ENCODE results near the gene ADD1. TPM values are rescaled to one million over a fixed set of nuclear protein-coding genes. Genes with fewer than 3 reads are reported as not detected.

ADD1 gene
- total and polyA plus RNA-seq, 2 of the 13 experiments (the other 11 are each of a cell fraction or from before 2014, with no cell fraction given) = 73.9 to 122 TPM

DNA sequence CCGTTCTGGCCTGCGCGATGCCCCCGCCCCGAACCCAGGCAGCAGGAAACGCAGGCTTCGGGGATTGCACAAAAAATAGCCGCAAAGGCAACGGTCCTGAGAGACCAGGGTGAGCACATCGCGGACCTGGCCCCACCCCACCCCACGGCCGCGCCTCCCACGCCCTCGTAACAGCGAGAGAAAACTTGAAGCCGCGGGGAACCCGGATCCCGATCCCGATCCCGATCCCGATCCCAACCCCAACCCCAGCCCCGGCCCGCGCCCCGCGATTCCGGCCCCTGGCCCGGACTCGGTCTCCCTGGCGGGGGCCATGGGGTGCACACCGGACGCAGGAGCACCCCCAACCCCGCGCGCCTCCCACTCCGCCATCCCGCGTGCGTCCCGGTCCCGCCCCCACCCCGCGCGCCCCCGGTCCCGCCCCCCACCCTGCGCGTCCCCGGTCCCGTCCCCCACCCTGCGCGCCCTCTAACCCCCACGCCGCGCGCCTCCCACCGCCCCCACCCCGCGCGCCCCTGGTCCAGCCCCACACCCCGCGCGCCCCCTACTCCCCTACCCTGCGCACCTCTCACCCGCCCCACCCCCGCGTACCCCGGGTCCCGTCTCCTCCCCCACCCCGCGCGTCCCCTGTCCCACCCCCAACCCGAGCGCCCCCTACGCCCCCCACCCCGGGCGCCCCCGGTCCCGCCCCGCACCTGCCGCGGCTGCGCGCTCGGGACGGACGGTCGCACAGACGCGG lies 90.6 kb downstream of the ADD1 start:
- DNase-seq (ENCODE audit: low spot score) = no peak

More for the DNA sequence above, 90.6 kb downstream of the ADD1 start:
- Histone ChIP-seq H3K4me2 (ENCODE audit: low read depth, low read length) (peak overlapping the region; percentile 66), H2AFZ (ENCODE audit: low read length) (no peak overlapping the region), H3K9me3 (ENCODE audit: low read length) (no peaks in the 10 kb centered on the region), H3K9ac (ENCODE audit: insufficient read depth, low read depth, low read length) (peak overlapping the region; percentile 90), H3K27me3 (ENCODE audit: control insufficient read depth in 1 of 2, insufficient read depth in 2 of 2, low read length in 2 of 2) (no peaks in the 10 kb centered on the region; a peak in 1 of 5 replicates), H3K79me2 (ENCODE audit: insufficient read depth, low read length) (peaks cover 10% of the 10 kb centered on the region), H3K27ac (ENCODE audit: extremely low read length, insufficient read depth, low read length) (no peak overlapping the region), H3K4me3 (replicated peaks in 1 of 3; ENCODE audit: insufficient read depth in 1 of 3, low read depth in 2 of 3, low read length in 3 of 3) (peak overlapping the region; percentile 97 to 98 (median 98); a peak in 4 of 6 replicates), H3K4me1 (ENCODE audit: insufficient read depth, low read length) (peaks cover 49% of the 10 kb centered on the region), H3K36me3 (replicated peaks in 1 of 2; ENCODE audit: control insufficient read depth in 1 of 2, insufficient read depth in 2 of 2, low read length in 2 of 2) (peaks cover 10 to 19% of the 10 kb centered on the region in 2 experiments; a peak in 3 of 5 replicates), H4K20me1 (ENCODE audit: insufficient read depth, low read length) (peaks cover 17% of the 10 kb centered on the region; the same call in 1 of the 2 replicates)
- in situ Hi-C loops (cut with HindIII; ENCODE audit: extremely low pct_ligation_motif_present, low pct_unique_long_range_greater_than_20kb) = no loop called here
- no TSS peak for BruUV-seq (replicated peaks)
- ChIA-PET POLR2A (no interaction called here), CTCF (ENCODE audit: low intra/inter-chr PET ratio, low total read pairs) (interaction anchor here (1.6 kb wide), 1 partner anchor 21 kb away, joined by 5 read pairs; no protein-coding TSS in a partner anchor)
- ATAC-seq = no peak
- TF ChIP-seq HOXA3 (CRISPR knock-in tag; IDR thresholded peaks at IDR 0.05) (peak; percentile 41; the same call in 1 of the 2 replicates), HES4 (CRISPR knock-in tag; IDR thresholded peaks at IDR 0.05; ENCODE audit: borderline replicate concordance) (0 out of 2 replicates have a peak, but pooled peaks have one; percentile 23), DNMT1 (CRISPR knock-in tag; IDR thresholded peaks at IDR 0.05) (no peak), JUND (CRISPR knock-in tag; IDR thresholded peaks at IDR 0.05) (no peak), AGO1 (IDR thresholded peaks at IDR 0.05; ENCODE audit: low read depth, low read length, poor library complexity, severe bottlenecking) (peak; percentile 47), MAZ (IDR thresholded peaks at IDR 0.05; ENCODE audit: borderline replicate concordance, low read depth, low read length) (no peak), MAZ (CRISPR knock-in tag; IDR thresholded peaks at IDR 0.05; ENCODE audit: low read depth) (0 out of 2 replicates have a peak, but pooled peaks have one; percentile 8), SAP130 (CRISPR knock-in tag; IDR thresholded peaks at IDR 0.05; ENCODE audit: low read depth) (peak; percentile 11; the same call in 1 of the 2 replicates), SIN3A (IDR thresholded peaks at IDR 0.05; ENCODE audit: borderline replicate concordance, low read depth, low read length) (0 out of 2 replicates have a peak, but pooled peaks have one; percentile 6)
- TF ChIP-seq, protein P1, sequence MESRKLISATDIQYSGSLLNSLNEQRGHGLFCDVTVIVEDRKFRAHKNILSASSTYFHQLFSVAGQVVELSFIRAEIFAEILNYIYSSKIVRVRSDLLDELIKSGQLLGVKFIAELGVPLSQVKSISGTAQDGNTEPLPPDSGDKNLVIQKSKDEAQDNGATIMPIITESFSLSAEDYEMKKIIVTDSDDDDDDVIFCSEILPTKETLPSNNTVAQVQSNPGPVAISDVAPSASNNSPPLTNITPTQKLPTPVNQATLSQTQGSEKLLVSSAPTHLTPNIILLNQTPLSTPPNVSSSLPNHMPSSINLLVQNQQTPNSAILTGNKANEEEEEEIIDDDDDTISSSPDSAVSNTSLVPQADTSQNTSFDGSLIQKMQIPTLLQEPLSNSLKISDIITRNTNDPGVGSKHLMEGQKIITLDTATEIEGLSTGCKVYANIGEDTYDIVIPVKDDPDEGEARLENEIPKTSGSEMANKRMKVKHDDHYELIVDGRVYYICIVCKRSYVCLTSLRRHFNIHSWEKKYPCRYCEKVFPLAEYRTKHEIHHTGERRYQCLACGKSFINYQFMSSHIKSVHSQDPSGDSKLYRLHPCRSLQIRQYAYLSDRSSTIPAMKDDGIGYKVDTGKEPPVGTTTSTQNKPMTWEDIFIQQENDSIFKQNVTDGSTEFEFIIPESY (CRISPR knock-in tag; IDR thresholded peaks at IDR 0.05) = 0 out of 2 replicates have a peak, but pooled peaks have one; percentile 1
- TF ChIP-seq, protein P2, sequence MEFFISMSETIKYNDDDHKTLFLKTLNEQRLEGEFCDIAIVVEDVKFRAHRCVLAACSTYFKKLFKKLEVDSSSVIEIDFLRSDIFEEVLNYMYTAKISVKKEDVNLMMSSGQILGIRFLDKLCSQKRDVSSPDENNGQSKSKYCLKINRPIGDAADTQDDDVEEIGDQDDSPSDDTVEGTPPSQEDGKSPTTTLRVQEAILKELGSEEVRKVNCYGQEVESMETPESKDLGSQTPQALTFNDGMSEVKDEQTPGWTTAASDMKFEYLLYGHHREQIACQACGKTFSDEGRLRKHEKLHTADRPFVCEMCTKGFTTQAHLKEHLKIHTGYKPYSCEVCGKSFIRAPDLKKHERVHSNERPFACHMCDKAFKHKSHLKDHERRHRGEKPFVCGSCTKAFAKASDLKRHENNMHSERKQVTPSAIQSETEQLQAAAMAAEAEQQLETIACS (CRISPR knock-in tag; IDR thresholded peaks at IDR 0.05) = 0 out of 2 replicates have a peak, but pooled peaks have one; percentile 22
- intact Hi-C loops (cut with micrococcal nuclease; ENCODE audit: unreplicated experiment) = loop anchor here (10.0 kb wide), 1 partner anchor 69 kb away; no protein-coding TSS in a partner anchor
- 19% methylated on average over 13 of the region's 93 CpGs for WGBS (ENCODE audit: low lambda C conversion rate)
- FAIRE-seq = no peak
